Measurements from ENCODE around the gene UBR3.
"Not testable (repeated sequence)": the region's sequence is repeated elsewhere in the genome, so short reads cannot be mapped to it uniquely, and the experiment has no call there.

UBR3 gene

GRCh38 chr2:169887120-169887519 lies 59.9 kb downstream of the UBR3 start:
- no peak overlapping the region for H3K4me3 Mint-ChIP-seq
- no peaks in the 10 kb centered on the region for H3K27me3 Mint-ChIP-seq
- H3K27ac Mint-ChIP-seq = no peak overlapping the region
- H3K9me3 Mint-ChIP-seq = no peaks in the 10 kb centered on the region
- no peaks in the 10 kb centered on the region for H3K4me1 Mint-ChIP-seq
- peaks cover 12% of the 10 kb centered on the region for H3K36me3 Mint-ChIP-seq
- no peak for ATAC-seq

GRCh38 chr2:169891593-169892298 lies 64.5 kb downstream of the UBR3 start:
- Mint-ChIP-seq H3K9me3 (no peaks in the 10 kb centered on the region), H3K36me3 (peaks cover 19% of the 10 kb centered on the region), H3K27ac (no peak overlapping the region), H3K4me1 (no peaks in the 10 kb centered on the region), H3K4me3 (no peak overlapping the region), H3K27me3 (no peaks in the 10 kb centered on the region)
- no peak for ATAC-seq

- Mint-ChIP-seq H3K9me3 (no peaks in the 10 kb centered on the region), H3K27me3 (no peaks in the 10 kb centered on the region), H3K4me3 (no peak overlapping the region), H3K4me1 (no peaks in the 10 kb centered on the region), H3K27ac (no peak overlapping the region), H3K36me3 (peaks cover 19% of the 10 kb centered on the region)
- ATAC-seq = no peak
Measured at GRCh38 chr2:169892951-169893350, 65.7 kb downstream of the UBR3 start.

- Mint-ChIP-seq H3K27me3 (no peaks in the 10 kb centered on the region), H3K27ac (no peak overlapping the region), H3K4me3 (no peak overlapping the region), H3K9me3 (no peaks in the 10 kb centered on the region), H3K36me3 (peaks cover 29% of the 10 kb centered on the region), H3K4me1 (no peaks in the 10 kb centered on the region)
- no peak for ATAC-seq
Measured at GRCh38 chr2:169895294-169895985, 68.2 kb downstream of the UBR3 start.

- ATAC-seq = no peak
- Mint-ChIP-seq H3K4me3 (no peak overlapping the region), H3K27me3 (no peaks in the 10 kb centered on the region), H3K9me3 (no peaks in the 10 kb centered on the region), H3K4me1 (no peaks in the 10 kb centered on the region), H3K36me3 (peaks cover 40% of the 10 kb centered on the region), H3K27ac (no peak overlapping the region)
Measured at GRCh38 chr2:169897834-169898233, 70.6 kb downstream of the UBR3 start.

GRCh38 chr2:169900103-169900502 lies 72.8 kb downstream of the UBR3 start:
- not testable (repeated sequence) for ATAC-seq, H3K4me1 Mint-ChIP-seq, H3K27me3 Mint-ChIP-seq, H3K4me3 Mint-ChIP-seq, H3K9me3 Mint-ChIP-seq, H3K27ac Mint-ChIP-seq
- H3K36me3 Mint-ChIP-seq = peaks cover 42% of the 10 kb centered on the region

GRCh38 chr2:169900686-169901085 lies 73.4 kb downstream of the UBR3 start:
- Mint-ChIP-seq H3K9me3 (no peaks in the 10 kb centered on the region), H3K4me3 (no peak overlapping the region), H3K36me3 (peaks cover 36% of the 10 kb centered on the region), H3K4me1 (no peaks in the 10 kb centered on the region), H3K27ac (no peak overlapping the region), H3K27me3 (no peaks in the 10 kb centered on the region)
- ATAC-seq = no peak

- Mint-ChIP-seq H3K27me3 (no peaks in the 10 kb centered on the region), H3K4me1 (no peaks in the 10 kb centered on the region), H3K36me3 (peaks cover 46% of the 10 kb centered on the region), H3K9me3 (no peaks in the 10 kb centered on the region), H3K27ac (no peak overlapping the region), H3K4me3 (no peak overlapping the region)
- no peak for ATAC-seq
Measured at GRCh38 chr2:169906731-169907130, 79.5 kb downstream of the UBR3 start.

GRCh38 chr2:169909376-169909775 lies 82.1 kb downstream of the UBR3 start:
- no peaks in the 10 kb centered on the region for H3K9me3 Mint-ChIP-seq
- no peak for ATAC-seq

GRCh38 chr2:169910109-169910799 lies 83.0 kb downstream of the UBR3 start:
- Mint-ChIP-seq H3K9me3 (no peaks in the 10 kb centered on the region), H3K4me1 (no peaks in the 10 kb centered on the region), H3K36me3 (peaks cover 54% of the 10 kb centered on the region), H3K27ac (no peak overlapping the region), H3K4me3 (no peak overlapping the region), H3K27me3 (no peaks in the 10 kb centered on the region)
- no peak for ATAC-seq

More at GRCh38 chr2:169909376-169909775, 82.1 kb downstream of the UBR3 start:
- Mint-ChIP-seq H3K4me1 (no peaks in the 10 kb centered on the region), H3K27me3 (no peaks in the 10 kb centered on the region), H3K27ac (no peak overlapping the region), H3K4me3 (no peak overlapping the region), H3K36me3 (peaks cover 49% of the 10 kb centered on the region)

- H3K27me3 Mint-ChIP-seq = no peaks in the 10 kb centered on the region
- no peak for ATAC-seq
- no peaks in the 10 kb centered on the region for H3K4me1 Mint-ChIP-seq
- no peak overlapping the region for H3K27ac Mint-ChIP-seq
- H3K36me3 Mint-ChIP-seq = peaks cover 55% of the 10 kb centered on the region
- no peaks in the 10 kb centered on the region for H3K9me3 Mint-ChIP-seq
- H3K4me3 Mint-ChIP-seq = no peak overlapping the region
Measured at GRCh38 chr2:169911119-169911518, 83.9 kb downstream of the UBR3 start.

GRCh38 chr2:169916623-169917022 lies 89.4 kb downstream of the UBR3 start:
- Mint-ChIP-seq H3K4me3 (no peak overlapping the region), H3K27ac (no peak overlapping the region), H3K9me3 (no peaks in the 10 kb centered on the region), H3K27me3 (no peaks in the 10 kb centered on the region), H3K4me1 (no peaks in the 10 kb centered on the region), H3K36me3 (peaks cover 44% of the 10 kb centered on the region)
- ATAC-seq = no peak

- peaks cover 19% of the 10 kb centered on the region for H3K36me3 Mint-ChIP-seq
- no peaks in the 10 kb centered on the region for H3K4me1 Mint-ChIP-seq
- no peak overlapping the region for H3K4me3 Mint-ChIP-seq
- H3K9me3 Mint-ChIP-seq = no peaks in the 10 kb centered on the region
- no peaks in the 10 kb centered on the region for H3K27me3 Mint-ChIP-seq
- ATAC-seq = no peak
- no peak overlapping the region for H3K27ac Mint-ChIP-seq
Measured at GRCh38 chr2:169923977-169924376, 96.7 kb downstream of the UBR3 start.

GRCh38 chr2:169925968-169926367 lies 98.7 kb downstream of the UBR3 start:
- Mint-ChIP-seq H3K36me3 (peaks cover 14% of the 10 kb centered on the region), H3K9me3 (no peaks in the 10 kb centered on the region), H3K4me1 (no peaks in the 10 kb centered on the region), H3K4me3 (no peak overlapping the region), H3K27me3 (no peaks in the 10 kb centered on the region), H3K27ac (no peak overlapping the region)
- no peak for ATAC-seq

GRCh38 chr2:169928463-169928864 lies 101.2 kb downstream of the UBR3 start:
- no peak for ATAC-seq
- H3K4me1 Mint-ChIP-seq = no peaks in the 10 kb centered on the region
- H3K36me3 Mint-ChIP-seq = peaks cover 15% of the 10 kb centered on the region
- H3K27me3 Mint-ChIP-seq = no peaks in the 10 kb centered on the region
- H3K4me3 Mint-ChIP-seq = no peak overlapping the region
- H3K9me3 Mint-ChIP-seq = no peaks in the 10 kb centered on the region
- H3K27ac Mint-ChIP-seq = no peak overlapping the region
